Measurements from ENCODE around the gene ENTREP1.

The ENTREP1 gene

GRCh38 chr9:69371001-69371400 lies 46.0 kb downstream of the ENTREP1 start:
- TF ChIP-seq GABPA (IDR thresholded peaks at IDR 0.05; ENCODE audit: low read depth), result no peak
- TF ChIP-seq REST (IDR thresholded peaks at IDR 0.05; ENCODE audit: insufficient replicate concordance, low read depth), result no peak
- TF ChIP-seq POLR2AphosphoS5 (IDR thresholded peaks at IDR 0.05; ENCODE audit: low read depth), result no peak
- no peak for TF ChIP-seq SPI1 (IDR thresholded peaks at IDR 0.05; ENCODE audit: borderline replicate concordance, low read depth)
- no peak for TF ChIP-seq CTCF (IDR thresholded peaks at IDR 0.05; ENCODE audit: insufficient read depth, low read length)

GRCh38 chr9:69376651-69377050 lies 51.6 kb downstream of the ENTREP1 start:
- H3K4me3 ChIP-seq (replicated peaks; ENCODE audit: insufficient read depth, low read length), result no peak overlapping the region
- no peak for DNase-seq (ENCODE audit: low read depth in 1 of 2, low spot score in 1 of 2)
- TF ChIP-seq POLR2AphosphoS5 (IDR thresholded peaks at IDR 0.05; ENCODE audit: low read depth) (no peak), REST (IDR thresholded peaks at IDR 0.05; ENCODE audit: insufficient replicate concordance, low read depth) (no peak), GABPA (IDR thresholded peaks at IDR 0.05; ENCODE audit: low read depth) (no peak), SPI1 (IDR thresholded peaks at IDR 0.05; ENCODE audit: borderline replicate concordance, low read depth) (no peak), CTCF (IDR thresholded peaks at IDR 0.05; ENCODE audit: insufficient read depth, low read length) (no peak)
- no peaks in the 10 kb centered on the region for H3K27me3 ChIP-seq (ENCODE audit: insufficient read depth, poor library complexity, severe bottlenecking)
- no peak overlapping the region for H3K27ac ChIP-seq (replicated peaks)

More at GRCh38 chr9:69371001-69371400, 46.0 kb downstream of the ENTREP1 start:
- H3K27ac ChIP-seq (replicated peaks), result no peak overlapping the region
- H3K27me3 ChIP-seq (ENCODE audit: insufficient read depth, poor library complexity, severe bottlenecking), result no peaks in the 10 kb centered on the region
- DNase-seq (ENCODE audit: low read depth in 1 of 2, low spot score in 1 of 2), result no peak
- H3K4me3 ChIP-seq (replicated peaks; ENCODE audit: insufficient read depth, low read length), result no peak overlapping the region

- Histone ChIP-seq H3K27ac (replicated peaks) (no peak overlapping the region), H3K4me3 (replicated peaks; ENCODE audit: insufficient read depth, low read length) (no peak overlapping the region), H3K27me3 (ENCODE audit: insufficient read depth, poor library complexity, severe bottlenecking) (no peaks in the 10 kb centered on the region)
- TF ChIP-seq CTCF (IDR thresholded peaks at IDR 0.05; ENCODE audit: insufficient read depth, low read length) (no peak), REST (IDR thresholded peaks at IDR 0.05; ENCODE audit: insufficient replicate concordance, low read depth) (no peak), POLR2AphosphoS5 (IDR thresholded peaks at IDR 0.05; ENCODE audit: low read depth) (no peak), SPI1 (IDR thresholded peaks at IDR 0.05; ENCODE audit: borderline replicate concordance, low read depth) (no peak), GABPA (IDR thresholded peaks at IDR 0.05; ENCODE audit: low read depth) (no peak)
- DNase-seq (ENCODE audit: low read depth in 1 of 2, low spot score in 1 of 2), result no peak
Measured at GRCh38 chr9:69377291-69377690, 52.3 kb downstream of the ENTREP1 start.

Measured in HL-60 (cell line).